Activated CD8-positive, alpha-beta memory T cell treated with anti-CD3 and anti-CD28 coated beads for 1 hour (primary cell): ENCODE data around the gene KRTAP15-1.

Experiments
- DNase-seq, 2 donors: peaks; one replicate each; pipeline ENCODE4 v3.0.0-alpha.2; 2020; ENCODE audit warnings: low read depth in 1 of 2; ENCODE audit errors: extremely low read depth in 1 of 2

Gene KRTAP15-1

GRCh38 chr21:30439975-30440374, at the start of gene KRTAP15-1:
KRTAP15-1 (plus strand) TSS chr21:30440275; CDS start chr21:30440328, 53 bp downstream.
- DNase-seq: no peak

- no peak for DNase-seq
Observed at GRCh38 chr21:30391492-30392025, 48.5 kb upstream of the KRTAP15-1 start.

GRCh38 chr21:30395731-30396130, 44.3 kb upstream of the KRTAP15-1 start, which contains the start of gene KRTAP13-1:
KRTAP13-1 (plus strand) TSS chr21:30396031; CDS start chr21:30396087, 56 bp downstream.
- DNase-seq: no peak

- DNase-seq: no peak
Observed at GRCh38 chr21:30408782-30409494, 31.1 kb upstream of the KRTAP15-1 start.

- DNase-seq: no peak
Observed at GRCh38 chr21:30415993-30416392, 24.1 kb upstream of the KRTAP15-1 start.

- DNase-seq: no peak
Observed at GRCh38 chr21:30425826-30426225, 14.2 kb upstream of the KRTAP15-1 start, which contains the start of gene KRTAP13-3. KRTAP13-3 (minus strand) TSS chr21:30425926; CDS start chr21:30425912, 14 bp downstream.

GRCh38 chr21:30426731-30427130, 13.3 kb upstream of the KRTAP15-1 start:
- DNase-seq: no peak

- DNase-seq: no peak
Observed at GRCh38 chr21:30430170-30430655, 9.9 kb upstream of the KRTAP15-1 start, which contains the start of gene KRTAP13-4. KRTAP13-4 (plus strand) TSS chr21:30430220; CDS start chr21:30430276, 56 bp downstream.

- DNase-seq: no peak
Observed at GRCh38 chr21:30434033-30434631, 5.9 kb upstream of the KRTAP15-1 start.

GRCh38 chr21:30437010-30437565, 3.0 kb upstream of the KRTAP15-1 start:
- no peak for DNase-seq

GRCh38 chr21:30443226-30443625, 3.2 kb downstream of the KRTAP15-1 start:
- DNase-seq: no peak

GRCh38 chr21:30444204-30444603, 4.1 kb downstream of the KRTAP15-1 start:
- DNase-seq: no peak

- DNase-seq: no peak
Observed at GRCh38 chr21:30447056-30447455, 7.0 kb downstream of the KRTAP15-1 start.

- DNase-seq: no peak
Observed at GRCh38 chr21:30448514-30448913, 8.4 kb downstream of the KRTAP15-1 start.

GRCh38 chr21:30463713-30464112, 23.6 kb downstream of the KRTAP15-1 start:
- DNase-seq: no peak

GRCh38 chr21:30468900-30469714, 29.0 kb downstream of the KRTAP15-1 start:
- DNase-seq: no peak

GRCh38 chr21:30478004-30478403, 37.9 kb downstream of the KRTAP15-1 start:
- DNase-seq: no peak

- DNase-seq: no peak
Observed at GRCh38 chr21:30479259-30479658, 39.2 kb downstream of the KRTAP15-1 start.

- DNase-seq: no peak
Observed at GRCh38 chr21:30480145-30480544, 40.1 kb downstream of the KRTAP15-1 start, which contains the start of gene KRTAP19-1. KRTAP19-1 (minus strand) TSS chr21:30480367; CDS start chr21:30480317, 50 bp downstream.

- DNase-seq: no peak
Observed at GRCh38 chr21:30482130-30482529, 42.1 kb downstream of the KRTAP15-1 start.
